ENCODE data around the gene CEP295NL.

Gene CEP295NL

DNA sequence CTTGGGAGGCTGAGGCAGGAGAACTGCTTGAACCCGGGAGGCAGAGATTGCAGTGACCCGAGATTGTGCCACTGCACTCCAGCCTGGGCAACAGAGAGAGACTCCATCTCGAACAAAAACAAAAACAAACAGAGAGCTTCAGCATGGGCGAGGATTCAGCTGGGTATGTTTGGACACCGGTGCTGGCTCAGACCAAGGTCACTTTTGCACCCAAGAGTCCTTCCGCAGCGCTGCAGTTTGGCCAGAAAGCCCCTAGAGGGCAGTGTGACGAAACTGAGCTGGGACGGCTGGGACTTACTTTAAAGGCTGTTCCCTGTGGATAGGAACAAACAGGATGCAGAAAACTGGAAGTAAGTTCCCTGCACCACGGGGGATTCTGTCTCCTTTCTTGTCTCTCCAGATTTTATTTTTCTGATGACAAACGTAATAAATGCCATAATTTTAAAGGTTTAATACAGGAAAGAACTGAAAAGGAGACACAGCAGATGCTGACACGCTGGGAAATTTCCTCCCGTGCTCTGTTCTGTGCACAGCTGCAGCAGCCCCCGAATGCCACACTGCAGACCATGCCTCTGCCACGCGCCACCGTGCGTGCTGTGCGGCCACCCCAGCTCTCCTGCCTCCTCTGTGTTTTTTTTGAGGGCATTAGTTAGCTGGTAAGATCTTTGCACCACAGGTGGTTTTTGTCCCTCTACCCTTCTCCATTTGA, 37.2 kb downstream of the CEP295NL start:
- DNase-seq (ENCODE audit: low spot score), result peak; percentile 60

DNA sequence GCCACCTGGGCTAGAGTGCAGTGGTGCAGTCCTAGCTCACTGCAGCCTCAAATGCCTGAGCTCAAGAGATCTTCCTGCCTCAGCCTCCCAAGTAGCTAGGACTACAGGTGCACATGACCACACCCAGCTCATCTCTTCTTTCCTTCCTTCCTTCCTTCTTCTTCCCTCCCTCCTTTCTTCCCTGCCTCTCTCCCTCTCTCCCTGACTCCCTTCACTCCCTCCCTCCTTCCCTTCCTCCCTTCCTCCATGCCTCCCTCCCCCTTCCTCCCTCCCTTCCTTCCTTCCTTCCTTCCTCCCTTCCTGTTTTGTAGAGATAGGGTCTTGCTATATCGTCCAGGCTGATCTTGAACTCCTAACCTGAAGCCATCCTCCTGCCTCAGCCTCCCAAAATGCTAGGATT, 38.9 kb downstream of the CEP295NL start:
- DNase-seq (ENCODE audit: low spot score), result no peak

- peak; percentile 93 for DNase-seq (ENCODE audit: low spot score)
These were observed 40.7 kb downstream of the CEP295NL start for GRCh38 chr17:78862073-78863023.

GRCh38 chr17:78861229-78861628, 41.8 kb downstream of the CEP295NL start:
- no peak for DNase-seq (ENCODE audit: low spot score)

GRCh38 chr17:78859051-78859450, 44.0 kb downstream of the CEP295NL start:
- no peak for DNase-seq (ENCODE audit: low spot score)

DNA sequence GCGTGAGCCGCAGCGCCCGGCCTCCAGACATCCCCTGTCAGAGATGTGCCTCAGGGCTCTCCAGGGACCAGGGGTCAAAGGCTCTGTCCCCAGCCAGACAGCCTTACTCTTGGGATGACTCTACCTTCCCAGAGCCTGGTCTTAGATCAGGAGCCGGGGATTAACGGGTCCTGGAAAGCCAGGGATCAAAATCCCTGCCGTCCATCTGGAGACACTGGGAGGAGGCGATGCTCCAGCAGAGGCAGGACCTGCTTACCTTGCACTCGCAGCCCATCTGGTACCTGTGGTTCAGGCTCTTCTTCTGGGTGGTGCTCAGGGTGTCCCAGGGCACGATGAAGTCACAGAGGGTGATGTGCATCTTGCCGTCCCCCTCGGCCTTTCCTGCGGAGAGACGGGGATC, 45.7 kb downstream of the CEP295NL start:
- DNase-seq (ENCODE audit: low spot score), result no peak

DNA sequence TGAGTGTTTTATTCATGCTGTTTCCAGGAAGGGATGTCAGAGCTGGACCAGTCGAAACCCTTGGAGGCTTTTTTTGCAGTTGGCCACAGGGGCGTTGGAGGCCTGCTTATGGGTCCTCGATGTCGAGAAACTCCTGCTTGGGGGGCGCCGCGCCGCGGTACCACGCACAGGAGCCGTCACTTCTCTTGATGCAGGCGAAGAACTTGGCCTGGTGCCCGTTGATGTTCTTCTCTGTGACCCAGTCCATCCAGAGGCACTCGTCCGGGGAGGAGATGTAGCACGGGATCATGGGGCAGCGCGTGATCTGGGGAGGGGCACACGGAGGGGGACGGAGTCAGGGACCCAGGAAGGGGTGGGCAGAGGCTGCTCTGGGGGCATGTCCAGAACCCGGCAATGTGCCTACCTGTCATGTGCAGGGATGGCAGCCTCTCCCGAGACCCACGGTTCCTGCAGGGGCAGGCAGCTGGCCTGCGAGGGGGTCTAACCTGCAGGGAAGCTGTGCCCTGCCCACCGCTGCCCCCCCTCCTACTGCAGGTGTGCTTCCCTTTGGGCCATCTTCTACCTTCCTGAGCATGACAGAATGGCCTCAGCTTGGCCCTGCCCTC, 47.3 kb downstream of the CEP295NL start:
- DNase-seq (ENCODE audit: low spot score), result no peak

DNA sequence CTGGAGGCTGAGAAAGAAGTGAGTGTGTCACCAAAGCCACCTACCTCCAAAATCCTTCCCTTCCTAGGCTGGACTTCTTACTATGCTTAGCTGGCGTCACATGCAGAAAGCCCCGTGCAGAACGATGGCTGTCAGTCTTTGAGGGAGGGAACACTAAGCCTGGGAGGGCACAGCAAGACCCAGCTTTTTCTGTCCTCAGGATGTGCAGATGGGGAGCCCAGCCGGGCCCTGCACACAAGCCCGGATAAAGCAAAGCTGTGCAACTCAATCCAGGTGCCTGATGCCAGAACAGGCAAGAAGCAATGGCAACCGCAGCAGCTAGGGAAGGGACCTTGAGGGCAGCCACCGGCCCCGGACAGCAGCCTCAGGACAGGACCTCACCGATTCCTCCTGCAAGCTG, 48.5 kb downstream of the CEP295NL start:
- DNase-seq (ENCODE audit: low spot score), result no peak

GRCh38 chr17:78853926-78854394, 49.0 kb downstream of the CEP295NL start:
- no peak for DNase-seq (ENCODE audit: low spot score)

GRCh38 chr17:78852709-78853121, 50.3 kb downstream of the CEP295NL start:
- DNase-seq (ENCODE audit: low spot score), result no peak

DNA sequence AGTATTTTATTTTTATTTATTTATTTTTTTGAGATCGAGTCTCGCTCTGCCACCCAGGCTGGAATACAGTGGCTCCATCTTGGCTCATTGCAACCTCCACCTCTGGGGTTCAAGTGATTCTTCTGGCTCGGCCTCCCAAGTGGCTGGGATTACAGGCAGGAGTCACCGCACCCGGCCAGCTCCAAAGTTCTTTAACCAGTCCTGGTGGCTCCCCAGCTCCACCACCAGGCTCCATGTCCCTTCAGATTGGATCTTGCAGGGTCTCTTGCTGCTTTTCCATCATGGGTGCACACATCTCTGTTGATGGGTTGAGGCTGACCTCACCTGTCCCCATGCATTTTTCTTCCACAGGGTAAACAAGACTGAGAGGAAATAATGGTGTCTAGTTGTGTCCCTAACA, 54.0 kb downstream of the CEP295NL start:
- no peak for DNase-seq (ENCODE audit: low spot score)

GRCh38 chr17:78847052-78847451, 55.9 kb downstream of the CEP295NL start:
- no peak for DNase-seq (ENCODE audit: low spot score)

DNA sequence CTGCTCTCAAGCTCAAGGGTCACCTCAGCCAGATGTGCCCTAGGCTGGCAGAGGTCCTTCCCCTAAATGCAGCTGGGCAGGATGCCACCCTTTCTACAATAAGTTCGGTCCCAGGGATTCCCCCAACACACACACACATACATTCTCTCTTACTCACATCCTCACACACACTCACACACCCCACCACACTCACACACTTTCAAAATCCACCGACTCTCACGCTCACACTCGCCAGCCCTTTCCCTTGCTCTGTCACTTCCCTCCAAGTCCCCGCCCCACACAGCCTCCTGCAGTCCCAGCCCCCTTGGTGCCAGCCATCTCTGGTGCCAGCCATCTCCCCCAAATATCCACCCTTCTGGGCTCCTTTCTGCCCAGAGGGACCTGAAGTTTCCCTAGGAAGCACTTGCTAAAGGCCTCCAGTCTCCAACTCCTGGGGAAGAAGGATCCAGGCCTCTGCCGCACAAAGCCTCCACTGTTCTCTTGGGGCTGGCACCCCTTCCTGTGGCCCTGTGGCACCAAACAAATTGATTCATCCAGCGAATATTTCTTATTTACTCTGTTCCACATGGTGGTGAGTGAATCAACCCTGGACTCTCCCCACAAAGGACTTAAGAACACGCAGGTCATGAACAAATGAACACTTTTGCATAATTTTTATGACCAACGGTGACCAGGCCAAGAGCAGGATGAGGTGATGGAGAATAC, 58.5 kb downstream of the CEP295NL start:
- no peak for DNase-seq (ENCODE audit: low spot score)

DNA sequence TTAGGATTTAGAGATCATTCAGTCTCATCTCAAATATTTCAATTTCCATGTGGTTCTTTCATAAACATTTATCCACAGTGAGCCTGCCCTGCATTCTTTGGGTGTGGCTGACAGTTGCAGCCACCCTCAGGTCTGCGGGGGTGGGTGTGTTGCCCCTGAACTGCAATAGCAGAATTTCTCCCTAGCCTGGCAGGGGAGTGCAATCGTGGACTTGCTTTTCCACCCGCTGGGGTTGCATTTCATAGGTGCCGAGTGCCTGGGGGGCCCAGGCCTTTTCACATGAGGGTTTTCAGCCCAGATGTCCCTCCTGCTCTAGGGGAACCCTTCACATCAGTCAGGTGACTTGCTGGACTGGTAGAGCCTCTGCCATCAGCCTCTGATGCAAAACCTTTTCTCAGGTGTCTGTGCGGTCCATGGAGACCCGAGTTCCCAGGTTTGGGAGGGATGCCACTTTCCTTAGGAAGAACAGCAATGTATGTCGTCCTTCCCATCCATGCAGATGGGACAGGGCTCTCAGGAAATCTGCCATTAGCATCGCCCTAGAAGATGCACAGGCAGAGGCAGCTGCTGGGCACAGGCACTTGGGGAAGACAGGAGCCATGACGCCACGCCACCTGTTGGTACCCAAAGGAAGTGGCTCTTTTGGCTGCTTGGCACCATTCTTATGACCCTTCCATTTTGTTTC, 60.0 kb downstream of the CEP295NL start:
- DNase-seq (ENCODE audit: low spot score), result peak; percentile 34

- DNase-seq (ENCODE audit: low spot score), result peak; percentile 99
These were observed 62.0 kb downstream of the CEP295NL start, which contains the start of gene USP36 for GRCh38 chr17:78840780-78841611. Gene USP36 (minus strand): TSS chr17:78840814. CDS start chr17:78836363, 4,451 bp downstream.
